ENCODE data around the gene AFAP1L1.

Gene AFAP1L1

GRCh38 chr5:149310947-149311658, 39.4 kb downstream of the AFAP1L1 start:
- DNase-seq (ENCODE audit: low read depth in 2 of 2, low spot score in 1 of 2) = no peak

GRCh38 chr5:149313151-149313841, 41.6 kb downstream of the AFAP1L1 start:
- no peak for DNase-seq (ENCODE audit: low read depth in 2 of 2, low spot score in 1 of 2)

GRCh38 chr5:149314571-149315111, 43.0 kb downstream of the AFAP1L1 start:
- DNase-seq (ENCODE audit: low read depth in 2 of 2, low spot score in 1 of 2) = no peak

DNA sequence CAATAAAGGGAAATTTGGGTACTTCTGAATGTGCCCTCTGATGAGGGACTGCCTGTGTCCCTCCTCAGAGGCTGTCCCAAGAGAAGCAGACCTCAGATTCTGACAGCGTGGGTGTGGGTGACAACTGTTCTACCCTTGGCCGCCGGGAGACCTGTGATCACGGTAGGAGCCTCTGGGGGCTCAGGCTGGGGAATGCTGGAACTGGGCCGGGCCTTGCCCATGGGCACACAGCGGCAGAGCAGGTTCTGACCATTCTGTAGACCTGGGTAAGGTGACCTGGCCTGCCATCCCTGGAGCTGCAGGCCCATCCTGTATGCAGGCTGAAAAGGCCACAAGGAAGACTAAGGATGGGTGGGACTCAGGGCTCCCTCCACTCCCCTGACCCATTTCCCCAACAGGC, 44.1 kb downstream of the AFAP1L1 start:
- no peak for DNase-seq (ENCODE audit: low read depth in 2 of 2, low spot score in 1 of 2)

GRCh38 chr5:149317281-149318048, 45.8 kb downstream of the AFAP1L1 start:
- no peak for DNase-seq (ENCODE audit: low read depth in 2 of 2, low spot score in 1 of 2)

GRCh38 chr5:149319174-149319573, 47.5 kb downstream of the AFAP1L1 start:
- no peak for DNase-seq (ENCODE audit: low read depth in 2 of 2, low spot score in 1 of 2)

- DNase-seq (ENCODE audit: low read depth in 2 of 2, low spot score in 1 of 2) = no peak
Observed at GRCh38 chr5:149320791-149321330, 49.2 kb downstream of the AFAP1L1 start.

- DNase-seq (ENCODE audit: low read depth in 2 of 2, low spot score in 1 of 2) = no peak
Observed at GRCh38 chr5:149322518-149322917, 50.9 kb downstream of the AFAP1L1 start.

DNA sequence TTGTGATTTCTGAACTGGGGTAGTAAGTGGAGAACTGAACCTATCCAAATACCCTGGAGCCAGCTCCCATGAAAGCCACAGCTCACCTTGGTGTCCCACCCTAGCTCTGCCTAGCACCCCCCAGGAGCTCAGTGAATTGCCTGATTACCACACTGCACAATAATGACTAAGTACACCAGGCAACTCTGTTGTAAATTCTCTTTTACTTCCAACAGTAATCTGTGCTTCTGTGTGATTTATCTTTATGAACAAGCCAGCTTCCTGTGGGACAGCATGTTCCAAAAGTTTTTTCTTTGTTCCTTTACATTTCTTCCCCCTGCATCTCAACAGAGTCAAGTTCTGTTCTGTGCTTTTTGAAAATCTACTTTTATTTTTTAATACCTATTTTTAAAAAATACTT, 51.6 kb downstream of the AFAP1L1 start:
- DNase-seq (ENCODE audit: low read depth in 2 of 2, low spot score in 1 of 2) = no peak

DNA sequence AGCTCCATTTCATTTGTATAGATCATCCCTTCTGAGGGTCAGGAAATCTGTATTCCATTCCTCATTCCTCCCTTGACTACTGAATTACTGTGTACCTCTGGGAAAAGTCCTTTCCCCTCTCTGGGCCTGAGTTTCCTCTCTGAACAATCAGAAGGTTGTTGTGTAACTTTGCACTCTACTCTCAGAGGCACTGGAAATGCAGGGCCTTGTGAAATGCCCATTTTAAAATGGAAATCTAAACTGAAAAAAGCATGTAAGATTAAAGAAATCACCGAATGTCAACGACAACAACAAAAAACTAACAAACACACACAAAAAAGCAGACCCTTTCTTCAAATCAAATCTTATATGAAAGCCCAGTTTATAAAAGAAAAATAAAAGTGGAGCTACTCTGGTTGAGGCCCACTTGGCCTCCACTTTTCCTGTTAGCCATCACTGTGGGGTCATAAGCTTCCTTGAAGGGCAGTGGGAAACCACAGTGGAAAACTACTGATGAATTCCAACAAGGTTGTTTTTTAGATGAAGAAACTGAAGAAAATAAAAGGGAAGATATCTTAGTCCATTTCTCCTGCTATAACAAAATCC, 52.1 kb downstream of the AFAP1L1 start:
- no peak for DNase-seq (ENCODE audit: low read depth in 2 of 2, low spot score in 1 of 2)

GRCh38 chr5:149324641-149325040, 53.0 kb downstream of the AFAP1L1 start:
- DNase-seq (ENCODE audit: low read depth in 2 of 2, low spot score in 1 of 2) = no peak

DNA sequence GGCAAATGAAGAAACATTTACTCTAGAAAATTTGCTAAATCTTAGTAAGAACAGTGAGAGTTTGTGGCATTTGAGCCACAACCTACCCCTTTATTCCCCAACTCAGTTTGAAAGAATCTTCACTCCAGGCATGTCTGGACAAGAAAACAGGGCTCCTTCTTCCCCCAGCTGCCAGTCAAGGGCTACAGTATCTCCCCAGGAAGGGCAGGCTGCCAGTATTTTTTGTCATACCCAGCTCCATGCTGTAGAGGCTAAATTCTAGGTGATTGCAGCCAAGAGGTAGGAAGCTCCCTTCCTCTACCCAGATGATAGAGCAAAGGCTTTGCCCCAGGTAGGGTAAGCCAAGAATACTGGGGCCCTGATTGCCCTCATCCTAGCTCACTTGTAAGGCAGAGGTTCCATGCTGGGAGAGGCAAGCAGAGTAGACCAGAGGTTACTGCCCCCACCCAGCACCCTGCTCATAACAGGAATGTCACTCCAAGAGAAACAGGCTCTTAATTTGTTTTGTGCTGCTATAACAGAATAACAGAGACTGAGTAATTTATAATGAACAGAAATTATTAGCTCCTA, 53.6 kb downstream of the AFAP1L1 start:
- DNase-seq (ENCODE audit: low read depth in 2 of 2, low spot score in 1 of 2) = no peak

- DNase-seq (ENCODE audit: low read depth in 2 of 2, low spot score in 1 of 2) = no peak
Observed at GRCh38 chr5:149325894-149326293, 54.2 kb downstream of the AFAP1L1 start.

GRCh38 chr5:149326611-149327010, 55.0 kb downstream of the AFAP1L1 start:
- DNase-seq (ENCODE audit: low read depth in 2 of 2, low spot score in 1 of 2) = no peak

DNA sequence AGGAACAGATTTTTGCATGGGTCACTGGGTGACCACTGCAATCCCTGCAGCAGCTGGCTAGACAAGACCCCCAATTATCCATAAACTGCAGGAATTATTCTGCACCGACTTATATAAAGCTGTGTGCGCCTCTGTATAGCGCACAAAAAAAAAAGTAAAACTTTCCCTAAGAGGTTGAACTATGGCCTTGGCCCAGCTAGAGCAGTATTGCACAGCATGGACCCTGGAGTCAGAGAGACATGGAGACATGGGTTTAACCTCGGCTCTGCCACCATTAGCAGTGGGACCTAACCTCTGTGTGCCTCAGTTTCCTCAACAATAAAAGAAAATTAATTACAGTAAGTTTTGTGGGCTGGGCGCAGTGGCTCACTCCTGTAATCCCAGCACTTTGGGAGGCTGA, 56.5 kb downstream of the AFAP1L1 start:
- no peak for DNase-seq (ENCODE audit: low read depth in 2 of 2, low spot score in 1 of 2)

DNA sequence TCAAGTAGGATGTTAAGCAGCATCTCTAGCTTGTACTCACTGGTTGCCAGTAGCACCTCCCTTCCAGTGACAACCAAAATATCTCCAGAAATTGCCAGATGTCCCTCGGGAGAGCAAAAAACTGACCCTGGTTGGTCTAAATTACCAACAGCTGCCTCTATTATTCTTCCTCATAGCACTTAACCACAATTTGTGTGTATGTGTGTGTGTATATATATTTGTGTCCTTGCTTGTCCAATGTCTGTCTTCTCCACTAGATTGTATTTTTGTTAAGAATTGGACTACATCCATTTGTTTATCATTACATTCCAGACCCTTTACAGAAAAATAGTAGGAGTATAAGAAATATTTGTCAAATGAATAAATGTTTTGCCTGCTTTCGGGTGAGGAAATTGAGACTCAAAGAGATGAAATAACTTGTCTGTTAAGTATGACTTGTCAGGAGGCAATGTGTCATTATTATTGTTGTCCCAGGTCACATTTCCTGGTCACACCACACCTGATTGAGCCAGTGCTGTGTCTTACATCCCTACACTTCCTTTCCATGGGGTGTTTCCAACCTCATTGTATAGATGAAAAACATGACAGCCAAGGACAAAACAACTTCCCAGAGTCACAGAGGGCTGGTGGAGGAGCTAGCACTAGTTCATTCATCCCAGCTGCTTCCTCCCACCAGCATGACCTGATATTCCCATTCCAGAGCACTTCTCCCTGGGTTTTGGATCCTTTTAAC, 62.2 kb downstream of the AFAP1L1 start:
- DNase-seq (ENCODE audit: low read depth in 2 of 2, low spot score in 1 of 2) = no peak

DNA sequence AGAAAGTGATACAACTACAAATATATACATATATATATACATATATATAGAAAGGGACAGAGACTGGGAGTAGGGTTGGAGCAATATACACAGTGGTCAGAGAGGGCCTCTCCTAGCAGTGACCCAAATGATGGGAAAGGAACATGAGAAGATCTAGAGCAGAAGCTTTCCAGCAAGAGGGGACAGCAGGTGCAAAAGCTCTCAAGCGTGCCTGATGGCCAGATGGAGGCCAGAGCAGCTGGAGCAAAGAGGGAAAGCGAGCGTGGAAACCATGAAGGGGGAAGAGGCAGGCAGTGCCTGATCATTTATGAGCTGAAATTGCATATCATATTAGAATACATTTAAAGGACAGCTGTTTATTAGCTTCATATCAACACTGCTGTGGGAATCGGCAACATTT, 66.1 kb downstream of the AFAP1L1 start:
- DNase-seq (ENCODE audit: low read depth in 2 of 2, low spot score in 1 of 2) = no peak

DNA sequence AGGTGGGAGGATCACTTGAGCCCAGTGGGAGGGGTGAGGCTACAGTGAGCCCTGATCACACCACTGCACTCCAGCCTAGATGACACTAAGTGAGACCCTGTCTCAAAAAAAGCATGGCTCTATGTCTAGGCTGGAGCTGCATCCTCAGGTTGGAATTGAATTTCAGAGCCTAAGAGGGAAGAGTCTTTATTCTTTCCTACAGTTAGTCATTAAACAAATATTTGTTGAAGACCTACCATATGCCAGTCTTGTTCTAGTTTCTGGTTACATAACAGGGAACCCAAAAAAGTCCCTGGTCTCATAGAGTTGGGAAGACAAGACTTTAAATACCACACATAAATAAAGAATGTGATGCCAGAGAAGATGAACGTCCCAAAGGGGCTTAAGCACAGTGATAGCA, 66.7 kb downstream of the AFAP1L1 start:
- no peak for DNase-seq (ENCODE audit: low read depth in 2 of 2, low spot score in 1 of 2)

DNA sequence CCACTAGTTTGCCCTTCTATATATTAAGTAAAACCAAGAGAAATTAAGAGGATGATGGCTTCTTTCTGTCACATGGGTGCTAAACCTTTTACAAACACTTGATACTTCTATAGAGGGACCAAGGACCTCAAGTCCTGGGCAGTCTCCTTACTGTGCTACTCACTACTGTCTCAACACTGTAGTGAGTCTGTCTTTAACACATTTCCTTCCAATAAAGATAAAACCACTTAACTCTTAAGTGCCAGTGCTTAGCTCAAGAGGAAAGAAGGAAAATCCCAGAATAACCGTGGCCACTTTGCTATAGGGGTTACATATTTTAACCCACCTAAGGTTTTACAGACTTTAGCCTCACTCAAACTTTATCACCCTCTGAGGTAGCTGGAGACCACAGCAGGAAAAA, 69.3 kb downstream of the AFAP1L1 start:
- DNase-seq (ENCODE audit: low read depth in 2 of 2, low spot score in 1 of 2) = no peak

DNA sequence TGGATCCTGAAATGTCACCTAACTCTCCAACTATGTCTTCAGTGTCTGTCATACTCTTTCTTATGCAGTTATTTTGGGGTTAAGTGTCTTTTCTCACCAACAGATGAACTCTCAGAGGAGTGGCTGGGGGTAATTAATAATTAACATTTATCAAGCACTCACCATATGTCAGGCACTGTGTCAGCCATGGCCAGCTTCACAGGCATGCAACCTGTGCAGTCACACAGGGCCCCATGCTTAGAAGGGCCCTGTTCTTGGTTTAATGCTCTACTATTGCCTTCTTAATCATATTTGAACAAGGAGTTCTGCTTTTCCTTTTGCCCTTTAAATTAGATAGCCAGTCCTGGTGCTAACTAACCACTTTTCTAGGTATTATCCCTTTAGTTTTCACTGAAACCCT, 70.2 kb downstream of the AFAP1L1 start:
- DNase-seq (ENCODE audit: low read depth in 2 of 2, low spot score in 1 of 2) = no peak

Measured in stimulated activated CD8-positive, alpha-beta memory T cell treated with anti-CD3 and anti-CD28 coated beads, Interleukin-4, amount 100 ng/mL, for 1 hour (primary cell).